Naive thymus-derived CD8-positive, alpha-beta T cell (primary cell): ENCODE data around the gene MED13L. TPM values are rescaled to one million over a fixed set of nuclear protein-coding genes. Genes with fewer than 3 reads are reported as not detected.
A peak's percentile ranks its signal among the peaks of the same experiment; 100 is the strongest.

Experiments
- ATAC-seq, 2 donors: fragments of 150-1000 bp; cut with Tn5 transposase in 1 of 2; sonication (Bioruptor Pico), chemical (Tn5 transposase) in 1 of 2; 1 replicate in 1 of 2; 2 replicates in 1 of 2; pipeline ENCODE4 v1.10.0; 2021; ENCODE audit warnings: mild to moderate bottlenecking in 2 of 2, moderate library complexity in 2 of 2
- POLR2A ChIA-PET: fragments of 350-600 bp; sonication (Branson Sonifier 250); formaldehyde crosslinking; loops from one replicate; lab custom pipeline; 2021; ENCODE audit warnings: antibody characterized with exemption; lab: Charles Lee
- DNase-seq, 10 donors: peaks; one replicate each; pipeline versions ENCODE4 v3.0.0 to v3.0.0-alpha.2; 2020 to 2022
- H3K27ac Mint-ChIP-seq, 10 donors: one replicate each; pipeline ENCODE4 v1.8.0; 2020 to 2022; ENCODE audit warnings: mild to moderate bottlenecking in 10 of 10, mixed read lengths in 10 of 10, moderate library complexity in 4 of 10, inconsistent platforms in 1 of 10
- H3K27me3 Mint-ChIP-seq, 5 donors: one replicate each; pipeline ENCODE4 v1.8.0; 2021 to 2022; ENCODE audit warnings: mixed read lengths in 5 of 5
- H3K36me3 Mint-ChIP-seq, 3 donors: one replicate each; pipeline ENCODE4 v1.8.0; 2020 to 2022; ENCODE audit warnings: mixed read lengths in 3 of 3, mild to moderate bottlenecking in 2 of 3, inconsistent platforms in 1 of 3
- H3K4me1 Mint-ChIP-seq, 4 donors: one replicate each; pipeline ENCODE4 v1.8.0; 2021 to 2022; ENCODE audit warnings: mixed read lengths in 4 of 4
- H3K4me3 Mint-ChIP-seq, 10 donors: one replicate each; pipeline ENCODE4 v1.8.0; 2020 to 2022; ENCODE audit warnings: mild to moderate bottlenecking in 10 of 10, mixed read lengths in 10 of 10, moderate library complexity in 6 of 10, inconsistent platforms in 1 of 10
- H3K9me3 Mint-ChIP-seq, 9 donors: one replicate each; pipeline ENCODE4 v1.8.0; 2020 to 2022; ENCODE audit warnings: mixed read lengths in 9 of 9, mild to moderate bottlenecking in 3 of 9, inconsistent platforms in 1 of 9, moderate library complexity in 1 of 9
- polyA plus RNA-seq, 3 donors: library from polyadenylated mRNA; unstranded; fragments of 300-500 nt; fragmentation: Illumina TruSeq; gene quantifications; one replicate each; pipeline ENCODE4 v1.2.3, GENCODE V29; 2021
- total RNA-seq, 8 experiments: library from RNA in 2 of 8; stranded (reverse) in 2 of 8; gene quantifications; one replicate each; pipeline ENCODE4 v1.2.3 and lab custom pipeline; 2021 to 2026

Gene MED13L
- total and polyA plus RNA-seq, 5 experiments from 2014 or later = 5.1 to 164 (median 6.7) TPM

DNA sequence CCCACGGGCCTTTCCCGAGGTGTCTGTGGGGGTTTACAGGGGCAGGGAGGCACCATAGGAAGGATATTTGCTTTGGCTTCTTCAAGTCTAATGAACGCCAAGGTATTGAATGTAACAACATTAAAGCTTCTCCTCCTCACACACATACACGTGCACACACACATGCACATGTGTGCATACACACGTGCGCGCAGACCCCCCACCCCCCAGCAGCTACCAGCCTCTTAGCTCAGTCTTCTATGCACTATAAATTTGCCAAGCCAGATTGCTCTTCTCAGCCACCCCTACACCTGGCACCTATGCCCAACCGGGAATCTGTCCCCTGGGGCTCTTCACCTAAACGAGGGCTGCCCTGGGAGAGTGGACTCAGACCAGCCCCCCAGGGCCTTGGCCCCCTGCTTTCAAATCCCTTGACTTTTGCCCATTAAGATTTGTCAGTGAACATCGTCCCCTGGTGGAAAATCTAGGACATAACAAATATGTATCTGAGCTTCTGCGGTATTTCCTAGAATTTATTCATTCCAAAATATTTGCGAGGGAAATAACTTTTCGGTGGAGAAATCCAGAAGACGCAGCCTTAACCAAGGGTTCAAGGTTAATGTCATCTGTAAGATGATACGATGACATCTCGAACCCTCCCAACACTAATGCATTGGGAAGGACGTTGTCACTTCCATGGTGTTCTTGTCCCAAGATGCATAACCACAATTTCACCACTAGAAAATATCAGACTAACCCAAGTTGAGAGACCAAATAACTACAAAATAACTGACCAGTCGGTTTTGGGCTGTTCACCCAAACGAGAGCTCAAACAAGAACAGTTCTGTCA, 330.4 kb downstream of the MED13L start:
- DNase-seq (no peak), ATAC-seq (no peak)
- Mint-ChIP-seq H3K4me3 (no peak overlapping the region), H3K9me3 (peaks cover 0 to 2% (median 0%) of the 10 kb centered on the region in 9 donors), H3K27me3 (no peaks in the 10 kb centered on the region), H3K36me3 (peaks cover 0 to 12% (median 10%) of the 10 kb centered on the region in 3 donors), H3K4me1 (no peaks in the 10 kb centered on the region), H3K27ac (no peak overlapping the region)
- POLR2A ChIA-PET = no interaction called here

DNA sequence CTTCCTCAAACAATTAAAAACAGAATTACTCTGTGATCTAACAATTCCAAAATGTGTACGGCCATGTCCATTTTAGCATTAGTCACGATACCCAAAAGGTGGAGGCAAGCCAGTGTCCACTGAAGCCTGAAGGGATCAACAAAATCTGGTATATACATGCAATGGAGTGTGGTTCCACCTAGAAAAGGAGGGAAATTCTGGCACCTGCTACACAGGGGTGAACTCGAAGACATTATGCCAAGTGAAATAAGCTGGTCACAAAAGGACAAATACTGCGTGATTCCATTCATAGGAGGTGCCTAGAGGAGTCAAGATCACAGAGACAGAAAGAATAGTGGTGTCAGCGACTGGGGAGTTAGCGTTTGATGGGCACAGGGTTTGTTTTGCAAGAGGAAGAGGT, 331.4 kb downstream of the MED13L start:
- H3K4me3 Mint-ChIP-seq = no peak overlapping the region
- DNase-seq (no peak), ATAC-seq (no peak)
- peaks cover 0 to 10% (median 9%) of the 10 kb centered on the region in 3 donors for H3K36me3 Mint-ChIP-seq
- H3K9me3 Mint-ChIP-seq = peaks cover 0 to 2% (median 0%) of the 10 kb centered on the region in 9 donors
- H3K27me3 Mint-ChIP-seq = peaks cover 0 to 5% (median 3%) of the 10 kb centered on the region in 5 donors
- POLR2A ChIA-PET = interaction anchor here (0.6 kb wide), 1 partner anchor 15 kb away, joined by 4 read pairs; no protein-coding TSS in a partner anchor
- no peak overlapping the region for H3K27ac Mint-ChIP-seq
- H3K4me1 Mint-ChIP-seq = no peaks in the 10 kb centered on the region

DNA sequence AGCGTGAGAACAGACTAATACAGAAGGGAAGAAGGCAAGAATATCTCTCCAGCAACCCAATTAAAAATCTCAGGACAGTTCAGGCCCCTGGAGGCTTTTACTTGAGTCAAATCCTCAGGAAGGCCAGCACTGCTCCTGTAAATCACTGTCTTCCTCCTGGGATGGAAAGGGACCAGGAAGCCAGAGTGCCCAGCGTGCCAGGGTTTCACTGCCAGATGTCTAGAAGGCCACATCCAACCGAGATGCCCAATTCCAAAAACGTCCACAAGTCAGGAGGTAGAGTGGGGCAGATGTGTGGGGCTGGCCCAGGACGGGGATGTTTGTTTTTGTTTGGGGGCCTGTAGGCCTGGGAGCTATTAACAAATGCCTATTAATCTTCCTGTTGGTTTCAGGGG, 332.0 kb downstream of the MED13L start:
- Mint-ChIP-seq H3K4me3 (no peak overlapping the region), H3K27ac (no peak overlapping the region), H3K27me3 (peaks cover 0 to 11% (median 7%) of the 10 kb centered on the region in 5 donors)

GRCh38 chr12:115944837-115945490, 332.5 kb downstream of the MED13L start:
- ATAC-seq (no peak), DNase-seq (no peak)
- H3K9me3 Mint-ChIP-seq = peaks cover 0 to 2% (median 0%) of the 10 kb centered on the region in 9 donors
- POLR2A ChIA-PET = no interaction called here
- peaks cover 0 to 16% (median 10%) of the 10 kb centered on the region in 5 donors for H3K27me3 Mint-ChIP-seq
- H3K4me3 Mint-ChIP-seq = no peak overlapping the region
- no peaks in the 10 kb centered on the region for H3K4me1 Mint-ChIP-seq
- peaks cover 0 to 5% (median 0%) of the 10 kb centered on the region in 3 donors for H3K36me3 Mint-ChIP-seq
- peak overlapping the region in 1 of 10 donors; percentile 11 for H3K27ac Mint-ChIP-seq

More for the DNA sequence above, 332.0 kb downstream of the MED13L start:
- POLR2A ChIA-PET = no interaction called here
- H3K36me3 Mint-ChIP-seq = peaks cover 0 to 8% (median 3%) of the 10 kb centered on the region in 3 donors
- peaks cover 0 to 2% (median 0%) of the 10 kb centered on the region in 9 donors for H3K9me3 Mint-ChIP-seq
- DNase-seq (no peak), ATAC-seq (no peak)
- H3K4me1 Mint-ChIP-seq = no peaks in the 10 kb centered on the region

DNA sequence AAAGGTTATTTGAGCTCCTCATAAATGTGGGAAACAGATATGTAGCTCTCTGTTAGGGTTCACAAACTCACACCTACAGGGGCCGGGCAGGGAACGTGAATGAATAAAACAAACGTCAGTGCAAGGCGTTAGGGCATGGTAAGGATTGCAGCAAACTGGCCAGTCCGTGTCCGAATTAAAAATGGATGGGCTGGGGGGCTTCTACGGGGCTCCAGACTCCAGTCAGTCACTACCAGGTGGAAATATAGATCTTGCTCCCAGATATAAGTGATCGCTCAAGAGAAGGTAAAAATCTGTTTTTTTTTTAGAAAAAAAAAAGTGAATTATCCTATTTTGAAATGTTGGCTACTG, 333.1 kb downstream of the MED13L start:
- DNase-seq (no peak), ATAC-seq (no peak)
- H3K4me1 Mint-ChIP-seq = no peaks in the 10 kb centered on the region
- POLR2A ChIA-PET = no interaction called here
- H3K36me3 Mint-ChIP-seq = peaks cover 0 to 2% (median under 1%) of the 10 kb centered on the region in 3 donors
- peaks cover 0 to 18% (median 10%) of the 10 kb centered on the region in 5 donors for H3K27me3 Mint-ChIP-seq
- H3K9me3 Mint-ChIP-seq = peaks cover 0 to 3% (median 1%) of the 10 kb centered on the region in 9 donors
- peak overlapping the region in 1 of 10 donors; percentile 11 for H3K27ac Mint-ChIP-seq
- H3K4me3 Mint-ChIP-seq = no peak overlapping the region

GRCh38 chr12:115943630-115944391, 333.7 kb downstream of the MED13L start:
- H3K36me3 Mint-ChIP-seq = peaks cover 0 to 6% (median 0%) of the 10 kb centered on the region in 3 donors
- no peak for ATAC-seq
- H3K27ac Mint-ChIP-seq = peak overlapping the region in 1 of 10 donors; percentile 46

GRCh38 chr12:115943310-115943629, 334.2 kb downstream of the MED13L start:
- DNase-seq (no peak), ATAC-seq (no peak)
- Mint-ChIP-seq H3K9me3 (peaks cover 4 to 11% (median 9%) of the 10 kb centered on the region in 9 donors), H3K4me1 (no peaks in the 10 kb centered on the region), H3K27me3 (peaks cover 0 to 18% (median 10%) of the 10 kb centered on the region in 5 donors), H3K4me3 (no peak overlapping the region), H3K36me3 (peaks cover 0 to 7% (median 2%) of the 10 kb centered on the region in 3 donors), H3K27ac (no peak overlapping the region)
- POLR2A ChIA-PET = no interaction called here

More at GRCh38 chr12:115943630-115944391, 333.7 kb downstream of the MED13L start:
- Mint-ChIP-seq H3K27me3 (peaks cover 0 to 18% (median 10%) of the 10 kb centered on the region in 5 donors), H3K4me1 (no peaks in the 10 kb centered on the region), H3K4me3 (no peak overlapping the region), H3K9me3 (peaks cover 4 to 8% (median 6%) of the 10 kb centered on the region in 9 donors)
- POLR2A ChIA-PET = no interaction called here
- DNase-seq = no peak

GRCh38 chr12:115942346-115942745, 335.1 kb downstream of the MED13L start:
- peaks cover 0 to 7% (median 2%) of the 10 kb centered on the region in 3 donors for H3K36me3 Mint-ChIP-seq
- H3K27ac Mint-ChIP-seq = peak overlapping the region in 2 of 10 donors; percentile 17 to 42
- no peak overlapping the region for H3K4me3 Mint-ChIP-seq
- ATAC-seq (no peak), DNase-seq (no peak)
- H3K4me1 Mint-ChIP-seq = no peaks in the 10 kb centered on the region
- H3K27me3 Mint-ChIP-seq = peaks cover 1 to 18% (median 10%) of the 10 kb centered on the region in 5 donors
- POLR2A ChIA-PET = no interaction called here
- peaks cover 4 to 11% (median 9%) of the 10 kb centered on the region in 9 donors for H3K9me3 Mint-ChIP-seq

- Mint-ChIP-seq H3K4me1 (no peaks in the 10 kb centered on the region), H3K27me3 (peaks cover 1 to 18% (median 10%) of the 10 kb centered on the region in 5 donors), H3K36me3 (peaks cover 0 to 7% (median 2%) of the 10 kb centered on the region in 3 donors), H3K27ac (no peak overlapping the region), H3K4me3 (no peak overlapping the region), H3K9me3 (peaks cover 3 to 11% (median 9%) of the 10 kb centered on the region in 9 donors)
- no peak for DNase-seq
- POLR2A ChIA-PET = no interaction called here
- no peak for ATAC-seq
Observed at GRCh38 chr12:115941362-115941761, 336.1 kb downstream of the MED13L start.

DNA sequence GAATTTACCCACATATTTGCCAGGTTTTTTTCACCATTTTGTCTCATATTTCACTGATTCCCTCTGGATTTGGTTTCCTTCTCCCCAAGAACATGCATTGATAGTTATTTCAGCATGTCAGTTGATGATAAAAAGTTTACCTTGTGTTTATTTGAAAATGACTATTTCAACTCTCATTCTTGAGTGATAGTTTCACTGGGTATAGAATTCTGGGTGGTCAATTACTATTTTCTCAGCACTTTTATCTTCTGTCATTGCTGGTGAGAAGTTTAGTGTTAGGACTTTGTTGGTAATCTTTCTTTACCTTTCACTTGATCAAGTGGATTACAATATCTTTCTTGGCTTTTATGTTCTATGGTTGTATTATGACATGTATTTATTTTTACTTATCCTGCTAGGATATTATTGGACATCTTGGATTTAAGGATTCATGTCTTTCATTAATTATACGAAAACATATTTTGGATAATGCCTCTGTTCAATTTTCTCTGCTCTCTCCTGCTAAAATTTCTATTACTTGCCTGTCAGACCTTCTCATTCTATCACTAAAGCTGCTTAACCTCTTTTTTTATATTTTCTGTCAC, 338.6 kb downstream of the MED13L start:
- ATAC-seq (no peak), DNase-seq (no peak)
- Mint-ChIP-seq H3K27ac (no peak overlapping the region), H3K36me3 (peaks cover 0 to 7% (median 2%) of the 10 kb centered on the region in 3 donors), H3K27me3 (peaks cover 2 to 18% (median 10%) of the 10 kb centered on the region in 5 donors), H3K4me1 (no peaks in the 10 kb centered on the region), H3K9me3 (peaks cover 3 to 11% (median 9%) of the 10 kb centered on the region in 9 donors), H3K4me3 (no peak overlapping the region)
- POLR2A ChIA-PET = no interaction called here

DNA sequence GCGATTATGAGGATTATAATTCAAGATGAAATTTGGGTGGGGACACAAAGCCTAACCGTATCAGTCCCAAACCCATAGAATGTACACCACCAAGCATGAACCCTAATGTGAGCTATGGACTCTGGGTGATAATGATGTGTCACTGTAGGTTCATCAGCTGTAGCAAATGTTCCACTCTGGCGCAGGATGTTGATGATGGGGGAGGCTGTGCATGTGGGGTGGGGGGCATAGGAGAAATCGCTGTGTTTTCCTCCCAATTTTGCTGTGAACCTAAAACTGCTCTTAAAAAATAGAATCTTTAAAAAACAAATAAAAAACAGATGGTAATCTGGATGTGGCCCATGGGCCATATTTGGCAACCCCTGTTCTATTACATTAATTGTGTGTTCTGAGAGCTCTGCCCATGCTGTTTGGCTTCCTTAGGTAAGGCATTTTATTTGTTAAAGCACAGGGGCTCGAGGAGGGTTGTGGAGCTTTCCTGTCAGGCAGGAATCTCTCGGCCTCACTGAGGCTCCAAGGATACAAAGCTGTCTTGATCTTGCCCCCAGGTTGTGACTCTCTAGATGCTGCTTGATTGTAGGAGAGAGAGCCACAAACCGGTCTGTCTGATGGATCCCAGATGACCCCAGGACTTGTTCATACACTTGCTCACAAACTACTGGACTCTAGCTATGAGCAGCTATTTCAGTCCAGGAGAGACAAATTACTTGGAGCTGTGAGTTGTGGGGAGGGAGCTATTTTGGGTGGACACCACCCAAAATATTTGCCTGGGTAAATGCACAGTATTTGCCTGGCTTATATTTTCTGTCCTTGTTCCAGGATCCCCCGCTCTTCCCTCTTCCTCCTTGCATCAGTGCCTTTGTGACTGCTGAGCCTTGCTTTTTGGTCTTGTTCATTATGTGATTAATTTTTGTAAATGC, 340.2 kb downstream of the MED13L start:
- DNase-seq = no peak
- H3K9me3 Mint-ChIP-seq = peaks cover 3 to 11% (median 9%) of the 10 kb centered on the region in 9 donors
- H3K36me3 Mint-ChIP-seq = peaks cover 0 to 7% (median 2%) of the 10 kb centered on the region in 3 donors
- H3K27ac Mint-ChIP-seq = no peak overlapping the region
- no peak overlapping the region for H3K4me3 Mint-ChIP-seq
- ATAC-seq = no peak
- POLR2A ChIA-PET = no interaction called here
- no peaks in the 10 kb centered on the region for H3K4me1 Mint-ChIP-seq
- H3K27me3 Mint-ChIP-seq = peaks cover 2 to 19% (median 12%) of the 10 kb centered on the region in 5 donors
